Measurements from ENCODE around the gene RPL36A. TPM values are rescaled to one million over a fixed set of nuclear protein-coding genes. Genes with fewer than 3 reads are reported as not detected.

The RPL36A gene
- total and polyA plus RNA-seq, 9 of the 15 experiments (the other 6 are each of a cell fraction or from before 2014, with no cell fraction given): 412 to 4,539 (median 3,209) TPM

- DNase-seq (ENCODE audit: extremely low read depth in 1 of 4, low spot score in 3 of 4): no peak
- H3K36me3 ChIP-seq (ENCODE audit: control insufficient read depth, insufficient read depth, low read length): peaks cover 58% of the 10 kb centered on the region
- peaks cover 0 to 7% of the 10 kb centered on the region in 2 experiments; a peak in 3 of 5 replicates for H3K4me1 ChIP-seq (replicated peaks in 1 of 2; ENCODE audit: control insufficient read depth in 2 of 2, insufficient read depth in 2 of 2, low read length in 2 of 2)
- peaks cover 5% of the 10 kb centered on the region; the same call in 1 of the 2 replicates for H4K20me1 ChIP-seq (replicated peaks; ENCODE audit: control insufficient read depth, insufficient read depth, low read length)
- no TSS peak for BruUV-seq (replicated peaks)
- H3K9me3 ChIP-seq (replicated peaks; ENCODE audit: control insufficient read depth, insufficient read depth, low read depth, low read length): no peaks in the 10 kb centered on the region
- in situ Hi-C loops (cut with MboI) (no loop called here), intact Hi-C loops (cut with micrococcal nuclease) (no loop called here)
- H3K27ac ChIP-seq (ENCODE audit: extremely low read depth, low read depth, low read length): no peak overlapping the region
- no peak overlapping the region for H3K4me3 ChIP-seq
- H3K79me2 ChIP-seq (ENCODE audit: control insufficient read depth, insufficient read depth, low read length): peaks cover 47% of the 10 kb centered on the region
- CTCF ChIA-PET (ENCODE audit: low intra/inter-chr PET ratio): no interaction called here
- no peak for FAIRE-seq
- H2AFZ ChIP-seq (ENCODE audit: low read depth, low read length): no peak overlapping the region
- no peak overlapping the region for H3K4me2 ChIP-seq (ENCODE audit: insufficient read depth, low read length)
- TF ChIP-seq RBFOX2 (IDR thresholded peaks at IDR 0.05; ENCODE audit: low read depth, low read length) (0 out of 2 replicates have a peak, but pooled peaks have one; percentile 15), SRSF7 (optimal IDR thresholded peaks at IDR 0.05; ENCODE audit: low read depth, low read length) (no peak)
- POLR2A ChIA-PET: interaction anchor here (1.8 kb wide), 1 partner anchor 9 kb away, joined by 6 read pairs; no protein-coding TSS in a partner anchor
- H3K9ac ChIP-seq (ENCODE audit: insufficient read depth in 1 of 2, low read depth in 2 of 2, low read length in 2 of 2): no peak overlapping the region
- H3K9me1 ChIP-seq (ENCODE audit: control insufficient read depth, insufficient read depth, low read length): no peaks in the 10 kb centered on the region
- H3K27me3 ChIP-seq (ENCODE audit: control insufficient read depth in 2 of 2, insufficient read depth in 2 of 2, low read length in 2 of 2): no peaks in the 10 kb centered on the region
- no peak for ATAC-seq
These were observed 3.6 kb downstream of the RPL36A start for GRCh38 chrX:101394372-101394771.

GRCh38 chrX:101395789-101396188, 5.0 kb downstream of the RPL36A start:
- Histone ChIP-seq H3K9ac (ENCODE audit: insufficient read depth in 1 of 2, low read depth in 2 of 2, low read length in 2 of 2) (no peak overlapping the region), H3K4me2 (ENCODE audit: insufficient read depth, low read length) (no peak overlapping the region), H3K4me3 (no peak overlapping the region), H3K27ac (ENCODE audit: extremely low read depth, low read depth, low read length) (peak overlapping the region; percentile 10; the same call in 1 of the 3 replicates), H3K36me3 (ENCODE audit: control insufficient read depth, insufficient read depth, low read length) (peaks cover 69% of the 10 kb centered on the region), H3K79me2 (ENCODE audit: control insufficient read depth, insufficient read depth, low read length) (peaks cover 33% of the 10 kb centered on the region), H2AFZ (ENCODE audit: low read depth, low read length) (no peak overlapping the region), H4K20me1 (replicated peaks; ENCODE audit: control insufficient read depth, insufficient read depth, low read length) (peaks cover 5% of the 10 kb centered on the region; the same call in 1 of the 2 replicates), H3K4me1 (replicated peaks in 1 of 2; ENCODE audit: control insufficient read depth in 2 of 2, insufficient read depth in 2 of 2, low read length in 2 of 2) (peaks cover 0 to 7% of the 10 kb centered on the region in 2 experiments; a peak in 3 of 5 replicates), H3K9me3 (replicated peaks; ENCODE audit: control insufficient read depth, insufficient read depth, low read depth, low read length) (no peaks in the 10 kb centered on the region), H3K27me3 (ENCODE audit: control insufficient read depth in 2 of 2, insufficient read depth in 2 of 2, low read length in 2 of 2) (no peaks in the 10 kb centered on the region), H3K9me1 (ENCODE audit: control insufficient read depth, insufficient read depth, low read length) (no peaks in the 10 kb centered on the region)
- BruUV-seq (replicated peaks): no TSS peak
- WGBS (ENCODE audit: insufficient coverage, low coverage, missing lambda C conversion rate): 69% methylated on average over 1 of the region's 1 CpG
- ChIA-PET CTCF (ENCODE audit: low intra/inter-chr PET ratio) (no interaction called here), POLR2A (interaction anchor here (0.6 to 3.4 kb wide), 3 partner anchors 11 to 134 kb away, joined by 3 to 20 read pairs (median 3); partner anchors contain the start of genes GLA, HNRNPH2 and TIMM8A)
- intact Hi-C loops (cut with micrococcal nuclease) (no loop called here), in situ Hi-C loops (cut with MboI) (no loop called here)
- no peak for FAIRE-seq
- DNase-seq (ENCODE audit: extremely low read depth in 1 of 4, low spot score in 3 of 4): no peak
- ATAC-seq: peak; percentile 3
- TF ChIP-seq CEBPG (CRISPR knock-in tag; IDR thresholded peaks at IDR 0.05) (peak; percentile 42; the same call in 1 of the 2 replicates), CEBPG (tag; conservative IDR thresholded peaks at IDR 0.05 in 1 of 2, IDR thresholded peaks at IDR 0.05 in 1 of 2) (peak in 1 of 2 experiments; percentile 67; a peak in 2 of 4 replicates), ATF2 (CRISPR knock-in tag; IDR thresholded peaks at IDR 0.05) (no peak), USF2 (CRISPR knock-in tag; IDR thresholded peaks at IDR 0.05) (no peak), NR2F6 (CRISPR knock-in tag; IDR thresholded peaks at IDR 0.05) (no peak), ZKSCAN1 (IDR thresholded peaks at IDR 0.05; ENCODE audit: low read depth, low read length) (no peak), NR2C1 (IDR thresholded peaks at IDR 0.05) (no peak), NR2C1 (tag; IDR thresholded peaks at IDR 0.05) (no peak), RBFOX2 (IDR thresholded peaks at IDR 0.05; ENCODE audit: low read depth, low read length) (0 out of 2 replicates have a peak, but pooled peaks have one; percentile 22), BCOR (IDR thresholded peaks at IDR 0.05) (no peak), ZNF395 (CRISPR knock-in tag; IDR thresholded peaks at IDR 0.05) (no peak), TEAD1 (CRISPR knock-in tag; IDR thresholded peaks at IDR 0.05) (no peak)

Data from K562 (cell line).